Smooth muscle cell (in vitro differentiated cells): ENCODE data around the gene LHX4. TPM values are rescaled to one million over a fixed set of nuclear protein-coding genes. Genes with fewer than 3 reads are reported as not detected.

Experiments used
- DNase-seq: peaks from one replicate; lab custom pipeline; 2025; ENCODE audit not compliant: unreplicated experiment; lab: John Stamatoyannopoulos, UW
- H2AFZ ChIP-seq: fragments of 200-600 bp; sonication (generic); 2 replicates; pipeline ENCODE4 v1.6.0; 2016; ENCODE audit warnings: antibody characterized with exemption, low read depth, mild to moderate bottlenecking
- H3F3A ChIP-seq: fragments of 200-600 bp; sonication (generic); 2 replicates; pipeline ENCODE4 v1.6.0; 2017; ENCODE audit warnings: antibody characterized with exemption, low read depth
- H3K27ac ChIP-seq: fragments of 200-600 bp; sonication (generic); 2 replicates; pipeline ENCODE4 v1.5.1; 2016; ENCODE audit warnings: low read depth, mild to moderate bottlenecking
- H3K27me3 ChIP-seq: fragments of 200-600 bp; sonication (generic); 2 replicates; pipeline ENCODE4 v1.6.1; 2016; ENCODE audit warnings: low read depth, mild to moderate bottlenecking
- H3K36me3 ChIP-seq: fragments of 200-600 bp; sonication (generic); 2 replicates; pipeline ENCODE4 v1.5.1; 2016; ENCODE audit warnings: low read depth
- H3K4me1 ChIP-seq: fragments of 200-600 bp; sonication (generic); 2 replicates; pipeline ENCODE4 v1.5.1; 2016; ENCODE audit warnings: low read depth
- H3K4me2 ChIP-seq: fragments of 200-600 bp; sonication (generic); 2 replicates; pipeline ENCODE4 v1.6.0; 2016; ENCODE audit warnings: mild to moderate bottlenecking
- H3K4me3 ChIP-seq: fragments of 200-600 bp; sonication (generic); 2 replicates; pipeline ENCODE4 v1.5.1; 2016; ENCODE audit warnings: mild to moderate bottlenecking
- H3K79me2 ChIP-seq: fragments of 200-600 bp; sonication (generic); 2 replicates; pipeline ENCODE4 v1.6.0; 2016; ENCODE audit warnings: low read depth, mild to moderate bottlenecking
- H3K9ac ChIP-seq: fragments of 200-600 bp; sonication (generic); 2 replicates; pipeline ENCODE4 v1.6.0; 2016; ENCODE audit warnings: low read depth
- H3K9me3 ChIP-seq: fragments of 200-600 bp; sonication (generic); replicated peaks from 2 replicates; pipeline ENCODE4 v1.5.1; 2016; ENCODE audit warnings: low read depth
- H4K20me1 ChIP-seq: fragments of 200-600 bp; sonication (generic); 2 replicates; pipeline ENCODE4 v1.6.0; 2016; ENCODE audit warnings: low read depth
- WGBS: methylation state at CpG from one replicate; pipeline ENCODE4 v1.1.7; 2016; ENCODE audit warnings: low lambda C conversion rate; 5-methylcytosine and 5-hydroxymethylcytosine counted together
- polyA plus RNA-seq: library from polyadenylated mRNA; unstranded; fragments of >200 nt; fragmentation: Nextera tagmentation; extraction: Ambion mirVana; gene quantifications from 2 replicates; pipeline ENCODE4 v1.2.1, GENCODE V29; 2016
- total RNA-seq: library from RNA; depleted of rRNA; stranded (reverse); fragments of >200 nt; gene quantifications from 2 replicates; pipeline ENCODE4 v1.2.3, GENCODE V29; 2014
- TF ChIP-seq, protein P1 (sequence below): fragments of 200-600 bp; sonication (generic); IDR thresholded peaks from 2 replicates; pipeline ENCODE4 v1.5.1; 2017; ENCODE audit warnings: borderline replicate concordance, mild to moderate bottlenecking, antibody characterized with exemption; ENCODE audit not compliant: insufficient read depth, poor library complexity, severe bottlenecking

Gene LHX4
- total and polyA plus RNA-seq, 2 experiments from 2014 or later: not detected

DNA sequence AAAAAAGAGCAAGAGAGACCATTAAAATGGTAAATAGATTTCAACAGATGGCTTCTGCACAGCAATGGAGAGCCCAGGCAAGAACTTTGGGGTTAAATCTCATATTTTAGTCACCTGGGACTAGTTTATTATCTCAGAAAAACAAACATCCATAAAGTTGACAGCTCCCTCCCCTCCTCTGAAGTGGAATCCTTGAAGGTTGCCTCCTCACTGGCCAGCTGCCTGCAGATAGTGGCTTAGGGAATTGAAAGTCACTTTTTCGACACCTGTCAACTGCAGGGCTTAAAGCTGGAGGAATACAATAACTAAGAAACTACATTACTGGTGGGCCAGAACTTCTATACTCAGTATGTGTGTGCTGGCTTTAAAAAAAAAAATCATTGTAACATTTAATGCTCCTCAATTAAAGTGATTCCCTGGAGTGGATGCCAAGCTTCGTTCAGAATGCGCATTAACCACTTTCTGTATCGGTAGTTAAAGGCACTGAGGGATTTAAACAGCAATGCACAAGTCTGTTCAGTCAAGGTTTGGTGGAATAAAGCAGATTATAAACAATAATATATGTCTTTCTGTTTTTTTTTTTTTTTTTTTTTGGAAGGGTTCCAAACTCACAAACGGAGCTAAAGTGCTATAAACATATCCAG lies 52.5 kb downstream of the LHX4 start:
- no peaks in the 10 kb centered on the region for H3K36me3 ChIP-seq
- H4K20me1 ChIP-seq: no peaks in the 10 kb centered on the region
- no peaks in the 10 kb centered on the region for H3K79me2 ChIP-seq
- no peak for DNase-seq
- no peaks in the 10 kb centered on the region for H3F3A ChIP-seq
- TF ChIP-seq, protein P1, sequence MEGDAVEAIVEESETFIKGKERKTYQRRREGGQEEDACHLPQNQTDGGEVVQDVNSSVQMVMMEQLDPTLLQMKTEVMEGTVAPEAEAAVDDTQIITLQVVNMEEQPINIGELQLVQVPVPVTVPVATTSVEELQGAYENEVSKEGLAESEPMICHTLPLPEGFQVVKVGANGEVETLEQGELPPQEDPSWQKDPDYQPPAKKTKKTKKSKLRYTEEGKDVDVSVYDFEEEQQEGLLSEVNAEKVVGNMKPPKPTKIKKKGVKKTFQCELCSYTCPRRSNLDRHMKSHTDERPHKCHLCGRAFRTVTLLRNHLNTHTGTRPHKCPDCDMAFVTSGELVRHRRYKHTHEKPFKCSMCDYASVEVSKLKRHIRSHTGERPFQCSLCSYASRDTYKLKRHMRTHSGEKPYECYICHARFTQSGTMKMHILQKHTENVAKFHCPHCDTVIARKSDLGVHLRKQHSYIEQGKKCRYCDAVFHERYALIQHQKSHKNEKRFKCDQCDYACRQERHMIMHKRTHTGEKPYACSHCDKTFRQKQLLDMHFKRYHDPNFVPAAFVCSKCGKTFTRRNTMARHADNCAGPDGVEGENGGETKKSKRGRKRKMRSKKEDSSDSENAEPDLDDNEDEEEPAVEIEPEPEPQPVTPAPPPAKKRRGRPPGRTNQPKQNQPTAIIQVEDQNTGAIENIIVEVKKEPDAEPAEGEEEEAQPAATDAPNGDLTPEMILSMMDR: no peak
- H3K4me1 ChIP-seq: peaks cover 5% of the 10 kb centered on the region
- H3K4me3 ChIP-seq: no peak overlapping the region
- H3K9me3 ChIP-seq: no peaks in the 10 kb centered on the region
- H2AFZ ChIP-seq: no peak overlapping the region
- H3K4me2 ChIP-seq: no peak overlapping the region
- H3K27ac ChIP-seq: no peak overlapping the region
- no peaks in the 10 kb centered on the region for H3K27me3 ChIP-seq
- 94% methylated on average over 5 of the region's 5 CpGs for whole genome bisulfite sequencing
- no peak overlapping the region for H3K9ac ChIP-seq

DNA sequence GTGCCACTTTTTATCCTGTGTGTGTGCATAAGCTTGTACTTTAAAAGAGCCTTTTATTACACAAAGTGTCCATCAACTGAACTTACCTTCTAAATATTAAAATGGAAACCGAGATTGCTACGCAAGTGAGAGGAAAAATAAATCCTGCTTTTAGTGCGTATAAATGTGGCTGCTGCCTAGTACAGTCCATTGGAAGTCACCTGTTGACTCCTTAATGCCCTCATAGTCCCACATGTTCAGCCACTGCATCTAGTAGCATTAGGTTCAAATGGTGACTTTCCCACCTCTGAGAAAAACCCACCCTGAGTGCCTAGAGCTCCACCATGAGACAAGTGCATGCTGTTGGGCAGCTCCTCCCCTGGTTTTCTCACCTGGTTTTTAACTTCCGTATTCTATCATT lies 53.0 kb downstream of the LHX4 start:
- Histone ChIP-seq H3K9ac (no peak overlapping the region), H3K4me3 (no peak overlapping the region), H3K79me2 (no peaks in the 10 kb centered on the region), H4K20me1 (no peaks in the 10 kb centered on the region), H3K9me3 (no peaks in the 10 kb centered on the region), H3K36me3 (no peaks in the 10 kb centered on the region), H3K27ac (no peak overlapping the region), H3K27me3 (no peaks in the 10 kb centered on the region), H2AFZ (no peak overlapping the region), H3K4me2 (no peak overlapping the region), H3F3A (no peaks in the 10 kb centered on the region), H3K4me1 (peaks cover 5% of the 10 kb centered on the region)
- no peak for DNase-seq
- TF ChIP-seq, protein P1: no peak
- 95% methylated on average over 4 of the region's 4 CpGs for WGBS

DNA sequence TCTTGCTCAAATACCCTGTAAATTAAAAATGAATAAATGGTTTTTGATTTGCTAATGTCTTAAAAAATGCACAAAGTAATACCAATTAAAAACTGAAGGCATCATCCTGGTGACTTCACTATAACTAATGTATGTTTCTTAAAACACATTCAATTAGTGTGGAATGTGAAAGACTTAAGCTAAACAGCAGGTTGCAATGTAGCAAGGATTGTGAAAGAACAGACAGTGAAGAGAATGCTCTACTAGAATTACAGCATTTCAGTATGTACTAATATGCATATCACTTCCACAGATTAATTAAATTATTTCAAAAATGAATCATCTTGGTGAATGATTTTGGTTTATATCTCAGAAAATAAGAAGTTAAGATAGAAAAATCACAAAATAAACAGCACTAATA lies 56.4 kb downstream of the LHX4 start:
- no peaks in the 10 kb centered on the region for H3K27me3 ChIP-seq
- H3K36me3 ChIP-seq: no peaks in the 10 kb centered on the region
- no peak for DNase-seq
- no peak overlapping the region for H3K4me3 ChIP-seq
- H2AFZ ChIP-seq: no peak overlapping the region
- no peaks in the 10 kb centered on the region for H3K9me3 ChIP-seq
- no peak overlapping the region for H3K4me2 ChIP-seq
- TF ChIP-seq, protein P1: no peak
- no peaks in the 10 kb centered on the region for H4K20me1 ChIP-seq
- H3K79me2 ChIP-seq: no peaks in the 10 kb centered on the region
- H3K4me1 ChIP-seq: no peaks in the 10 kb centered on the region
- no peak overlapping the region for H3K27ac ChIP-seq
- H3K9ac ChIP-seq: no peak overlapping the region
- H3F3A ChIP-seq: no peaks in the 10 kb centered on the region
